CD4-positive, alpha-beta T cell (primary cell): ENCODE measurements around the gene PDSS2. TPM values are rescaled to one million over a fixed set of nuclear protein-coding genes. Genes with fewer than 3 reads are reported as not detected.

Source experiments
- ATAC-seq: fragments of 200-7000 bp; cut with Tn5 transposase; one replicate; pipeline ENCODE4 v1.10.0; 2022; ENCODE audit warnings: mild to moderate bottlenecking; ENCODE audit not compliant: poor library complexity
- CTCF ChIA-PET: fragments of 350-600 bp; sonication (Branson Sonifier 250); formaldehyde crosslinking; loops from one replicate; lab custom pipeline; 2021; ENCODE audit warnings: antibody characterized with exemption, inconsistent platforms; lab: Charles Lee
- POLR2A ChIA-PET: fragments of 350-600 bp; sonication (Branson Sonifier 250); formaldehyde crosslinking; loops from one replicate; lab custom pipeline; 2021; ENCODE audit warnings: antibody characterized with exemption, inconsistent platforms; lab: Charles Lee
- DNase-seq, 14 experiments: peaks; one replicate each; pipeline ENCODE4 v3.0.0-alpha.2; 2013 to 2020; ENCODE audit warnings: mixed read lengths in 2 of 14
- H3K27ac ChIP-seq, 2 donors: one replicate each; pipeline versions ENCODE4 v1.5.1 to v1.7.0; 2013; ENCODE audit warnings: low read length in 2 of 2, low read depth in 1 of 2, mild to moderate bottlenecking in 1 of 2
- H3K27me3 ChIP-seq, 2 experiments: 1 replicate in 1 of 2; 2 replicates in 1 of 2; pipeline versions ENCODE4 v1.6.1 to v1.7.0; 2013; ENCODE audit warnings: low read length in 2 of 2, control low read depth in 1 of 2, mild to moderate bottlenecking in 1 of 2, moderate library complexity in 1 of 2; ENCODE audit not compliant: insufficient read depth in 2 of 2, control insufficient read depth in 1 of 2
- H3K36me3 ChIP-seq: one replicate; pipeline ENCODE4 v1.6.1; 2013; ENCODE audit warnings: low read length, control low read depth; ENCODE audit not compliant: insufficient read depth
- H3K4me1 ChIP-seq: one replicate; pipeline ENCODE4 v1.6.1; 2013; ENCODE audit warnings: low read length, control low read depth; ENCODE audit not compliant: insufficient read depth
- H3K4me3 ChIP-seq: one replicate; pipeline ENCODE4 v1.5.1; 2013; ENCODE audit warnings: mild to moderate bottlenecking, low read length, moderate library complexity
- H3K9me3 ChIP-seq, 2 experiments: 1 replicate in 1 of 2; 2 replicates in 1 of 2; pipeline versions ENCODE4 v1.6.1 to v1.7.0; 2013; ENCODE audit warnings: low read length in 2 of 2, mild to moderate bottlenecking in 2 of 2, control low read depth in 1 of 2, moderate library complexity in 1 of 2; ENCODE audit not compliant: control insufficient read depth in 1 of 2, insufficient read depth in 1 of 2
- H3K27ac Mint-ChIP-seq: one replicate; pipeline ENCODE4 v1.8.0; 2020; ENCODE audit warnings: mixed read lengths
- H3K27me3 Mint-ChIP-seq: one replicate; pipeline ENCODE4 v1.8.0; 2021; ENCODE audit warnings: mixed read lengths
- H3K36me3 Mint-ChIP-seq: one replicate; pipeline ENCODE4 v1.8.0; 2021; ENCODE audit warnings: low read depth, mixed read lengths
- H3K4me1 Mint-ChIP-seq: one replicate; pipeline ENCODE4 v1.8.0; 2021; ENCODE audit warnings: low read depth, mixed read lengths
- H3K4me3 Mint-ChIP-seq: one replicate; pipeline ENCODE4 v1.8.0; 2020; ENCODE audit warnings: mild to moderate bottlenecking, mixed read lengths
- H3K9me3 Mint-ChIP-seq: one replicate; pipeline ENCODE4 v1.8.0; 2020; ENCODE audit warnings: mixed read lengths
- CTCF ChIP-seq: fragments of 200-600 bp; IDR thresholded peaks from one replicate; pipeline ENCODE4 v1.8.0; 2022; ENCODE audit warnings: antibody characterized with exemption, mild to moderate bottlenecking
- intact Hi-C, 2 experiments: fragments of 100-400 bp; cut with DNase I in 1 of 2; cut with micrococcal nuclease in 1 of 2; formaldehyde crosslinking; loops; one replicate each; pipeline versions ENCODE4 v1.15.1 to v1.9.0; 2023 to 2025; cut with DNase I, micrococcal nuclease
- total RNA-seq, 174 experiments: library from RNA in 2 of 174; stranded (reverse) in 2 of 174; gene quantifications; one replicate each; pipeline ENCODE4 v1.2.3 and lab custom pipeline; 2021 to 2026

PDSS2 gene
- total RNA-seq, 2 experiments from 2014 or later = 5.8 to 6.6 TPM

GRCh38 chr6:107392069-107392468, 67.3 kb downstream of the PDSS2 start:
- H3K27me3 Mint-ChIP-seq = no peaks in the 10 kb centered on the region
- no peak for ATAC-seq
- intact Hi-C loops = no loop called here

GRCh38 chr6:107390685-107391435, 68.5 kb downstream of the PDSS2 start:
- Mint-ChIP-seq H3K4me3 (no peak overlapping the region), H3K36me3 (peaks cover 61% of the 10 kb centered on the region), H3K9me3 (peaks cover 1% of the 10 kb centered on the region), H3K27ac (no peak overlapping the region), H3K4me1 (peaks cover 13% of the 10 kb centered on the region), H3K27me3 (no peaks in the 10 kb centered on the region)
- TF ChIP-seq CTCF = no peak
- ChIA-PET POLR2A (no interaction called here), CTCF (no interaction called here)
- ATAC-seq (no peak), DNase-seq (no peak)
- intact Hi-C loops = no loop called here
- Histone ChIP-seq H3K27me3 (no peaks in the 10 kb centered on the region), H3K4me1 (no peaks in the 10 kb centered on the region), H3K9me3 (peaks cover 0 to 20% of the 10 kb centered on the region in 2 experiments), H3K4me3 (no peak overlapping the region), H3K36me3 (no peaks in the 10 kb centered on the region), H3K27ac (no peak overlapping the region)

More at GRCh38 chr6:107392069-107392468, 67.3 kb downstream of the PDSS2 start:
- no peak overlapping the region for H3K4me3 Mint-ChIP-seq
- ChIA-PET CTCF (no interaction called here), POLR2A (no interaction called here)
- DNase-seq = no peak
- H3K4me1 Mint-ChIP-seq = peaks cover 11% of the 10 kb centered on the region
- Histone ChIP-seq H3K4me3 (no peak overlapping the region), H3K4me1 (no peaks in the 10 kb centered on the region), H3K27me3 (no peaks in the 10 kb centered on the region), H3K36me3 (no peaks in the 10 kb centered on the region), H3K9me3 (peaks cover 0 to 25% of the 10 kb centered on the region in 2 experiments), H3K27ac (no peak overlapping the region)
- peaks cover 70% of the 10 kb centered on the region for H3K36me3 Mint-ChIP-seq
- no peak for TF ChIP-seq CTCF
- H3K27ac Mint-ChIP-seq = no peak overlapping the region
- peaks cover 6% of the 10 kb centered on the region for H3K9me3 Mint-ChIP-seq

GRCh38 chr6:107390056-107390455, 69.3 kb downstream of the PDSS2 start:
- Mint-ChIP-seq H3K27ac (no peak overlapping the region), H3K36me3 (peaks cover 53% of the 10 kb centered on the region), H3K9me3 (no peaks in the 10 kb centered on the region), H3K27me3 (no peaks in the 10 kb centered on the region), H3K4me1 (peaks cover 13% of the 10 kb centered on the region), H3K4me3 (no peak overlapping the region)
- Histone ChIP-seq H3K27ac (no peak overlapping the region), H3K36me3 (no peaks in the 10 kb centered on the region), H3K27me3 (no peaks in the 10 kb centered on the region), H3K9me3 (peaks cover 0 to 13% of the 10 kb centered on the region in 2 experiments), H3K4me1 (no peaks in the 10 kb centered on the region), H3K4me3 (no peak overlapping the region)
- no peak for ATAC-seq
- TF ChIP-seq CTCF = no peak
- DNase-seq = no peak
- ChIA-PET POLR2A (no interaction called here), CTCF (no interaction called here)
- intact Hi-C loops = no loop called here
